ENCODE results near the gene CAMK1D.

GRCh38 chr10:12334186-12334530 is 15.2 kb upstream of the CAMK1D start:
- no peak for TF ChIP-seq CTCF (IDR thresholded peaks at IDR 0.05 in 4 of 5, conservative IDR thresholded peaks at IDR 0.05 in 1 of 5)
- no peak for TF ChIP-seq POLR2A (IDR thresholded peaks at IDR 0.05)

Measured in gastrocnemius medialis (tissue), 4 donors.